PC-9 (cell line): ENCODE data around the gene MFSD6L.

Source experiments
- EZH2 ChIP-seq: fragments of 200-600 bp; sonication (generic); IDR thresholded peaks from 2 replicates; pipeline ENCODE4 v1.8.0; 2017; ENCODE audit warnings: antibody characterized with exemption, low read depth
- TF ChIP-seq, protein P1 (sequence below): fragments of 200-600 bp; sonication (generic); conservative IDR thresholded peaks from 2 replicates; pipeline ENCODE4 v1.6.1; 2017; ENCODE audit warnings: mixed run types, antibody characterized with exemption, mild to moderate bottlenecking, moderate library complexity

DNA sequence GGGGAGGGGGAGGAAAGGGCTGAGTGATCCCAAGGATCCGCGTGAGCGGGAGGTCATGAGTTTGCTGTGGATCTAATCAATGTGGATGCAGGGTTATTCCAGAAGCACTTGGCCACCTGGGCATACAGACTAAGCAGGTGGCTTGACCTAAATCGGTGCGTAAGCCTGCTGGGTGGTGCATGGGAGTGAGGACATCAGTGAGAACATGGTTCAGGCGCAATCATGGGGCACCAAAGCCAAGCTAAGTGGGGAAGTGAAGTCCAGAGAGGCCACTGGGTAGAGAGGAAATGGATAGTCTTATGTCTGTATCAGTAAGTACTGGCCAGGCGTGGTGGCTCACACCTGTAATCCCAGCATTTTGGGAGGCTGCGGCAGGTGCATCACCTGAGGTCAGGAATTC lies 18.9 kb upstream of the MFSD6L start:
- TF ChIP-seq, protein P1, sequence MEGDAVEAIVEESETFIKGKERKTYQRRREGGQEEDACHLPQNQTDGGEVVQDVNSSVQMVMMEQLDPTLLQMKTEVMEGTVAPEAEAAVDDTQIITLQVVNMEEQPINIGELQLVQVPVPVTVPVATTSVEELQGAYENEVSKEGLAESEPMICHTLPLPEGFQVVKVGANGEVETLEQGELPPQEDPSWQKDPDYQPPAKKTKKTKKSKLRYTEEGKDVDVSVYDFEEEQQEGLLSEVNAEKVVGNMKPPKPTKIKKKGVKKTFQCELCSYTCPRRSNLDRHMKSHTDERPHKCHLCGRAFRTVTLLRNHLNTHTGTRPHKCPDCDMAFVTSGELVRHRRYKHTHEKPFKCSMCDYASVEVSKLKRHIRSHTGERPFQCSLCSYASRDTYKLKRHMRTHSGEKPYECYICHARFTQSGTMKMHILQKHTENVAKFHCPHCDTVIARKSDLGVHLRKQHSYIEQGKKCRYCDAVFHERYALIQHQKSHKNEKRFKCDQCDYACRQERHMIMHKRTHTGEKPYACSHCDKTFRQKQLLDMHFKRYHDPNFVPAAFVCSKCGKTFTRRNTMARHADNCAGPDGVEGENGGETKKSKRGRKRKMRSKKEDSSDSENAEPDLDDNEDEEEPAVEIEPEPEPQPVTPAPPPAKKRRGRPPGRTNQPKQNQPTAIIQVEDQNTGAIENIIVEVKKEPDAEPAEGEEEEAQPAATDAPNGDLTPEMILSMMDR, result no peak
- no peak for TF ChIP-seq EZH2
